Adrenal gland (tissue), 12 donors: ENCODE measurements around the gene CCSER1. TPM values are rescaled to one million over a fixed set of nuclear protein-coding genes. Genes with fewer than 3 reads are reported as not detected.

Experiments
- DNase-seq, 7 donors: peaks; one replicate each; pipeline ENCODE4 v3.0.0-alpha.2; 2019 to 2020
- H3K27ac ChIP-seq, 5 donors: fragments of 200-600 bp; sonication (generic) in 4 of 5; 1 replicate in 3 of 5; 2 replicates in 2 of 5; pipeline versions ENCODE4 v1.5.1 to v1.8.0; 2016 to 2020; ENCODE audit warnings: mild to moderate bottlenecking in 1 of 5
- H3K27me3 ChIP-seq: fragments of 200-600 bp; 2 replicates; pipeline ENCODE4 v1.8.0; 2021
- H3K36me3 ChIP-seq, 2 donors: fragments of 200-600 bp; replicated peaks in 1 of 2; 1 replicate in 1 of 2; 2 replicates in 1 of 2; pipeline versions ENCODE4 v1.5.1 to v1.8.0; 2018 to 2022
- H3K4me1 ChIP-seq, 2 donors: fragments of 200-600 bp; replicated peaks in 1 of 2; 1 replicate in 1 of 2; 2 replicates in 1 of 2; pipeline versions ENCODE4 v1.5.1 to v1.8.0; 2018 to 2021
- H3K4me3 ChIP-seq, 4 donors: fragments of 200-600 bp; sonication (generic) in 3 of 4; one replicate each; pipeline ENCODE4 v1.5.1; 2016 to 2018
- H3K9me3 ChIP-seq, 3 donors: fragments of 200-600 bp; sonication (generic) in 1 of 3; replicated peaks in 1 of 3; 1 replicate in 2 of 3; 2 replicates in 1 of 3; pipeline versions ENCODE4 v1.5.1 to v1.8.0; 2016 to 2021
- CTCF ChIP-seq, 6 experiments: fragments of 450-650 bp in 4 of 6; fragments of 200-600 bp in 2 of 6; sonication (generic) in 1 of 6; IDR thresholded peaks; 1 replicate in 5 of 6; 2 replicates in 1 of 6; pipeline versions ENCODE4 v1.5.1 to v1.8.0; 2016 to 2021; ENCODE audit warnings: antibody characterized with exemption in 6 of 6, mild to moderate bottlenecking in 2 of 6, moderate library complexity in 1 of 6
- POLR2A ChIP-seq, 2 donors: fragments of 450-650 bp; IDR thresholded peaks; one replicate each; pipeline ENCODE4 v1.6.1; 2017; ENCODE audit warnings: antibody characterized with exemption in 2 of 2, mild to moderate bottlenecking in 2 of 2, moderate library complexity in 1 of 2
- WGBS, 4 donors: extraction: QIAGEN DNeasy Blood & Tissue Kit in 2 of 4; methylation state at CpG; one replicate each; pipeline versions ENCODE4 v1.1.5 to v1.1.7; 2013 to 2017; 5-methylcytosine and 5-hydroxymethylcytosine counted together
- intact Hi-C, 2 donors: fragments of 100-400 bp; cut with DNase I; formaldehyde crosslinking; loops; one replicate each; pipeline versions ENCODE4 v1.14.1 to v1.15.0; 2022 to 2023
- polyA plus RNA-seq, 3 donors: library from polyadenylated mRNA; stranded (reverse); fragments of 200-250 nt in 2 of 3; fragments of 350-450 nt in 1 of 3; fragmentation: Illumina TruSeq in 1 of 3; extraction: RNeasy Lipid Tissue Mini Kit (QIAGEN cat#74804) in 1 of 3; gene quantifications; one replicate each; pipeline ENCODE4 v1.2.3, GENCODE V29; 2013 to 2014
- total RNA-seq, 9 donors: library from RNA; depleted of rRNA in 4 of 9; stranded (reverse); fragments of >200 nt in 4 of 9; fragments of 120-200 nt in 1 of 9; fragmentation: NEBNext Ultra II Directional in 1 of 9; extraction: Animal tissue kit (Norgen Biotek cat#: 25700) in 1 of 9; gene quantifications; one replicate each; pipeline versions ENCODE4 v1.1.0 to v1.2.4, GENCODE V29; 2013 to 2023
- donor health status: healthy with polysubstance abuse.
- donor health status: Bipolar disorder and iron deficiency.
- donor health status: DM: yes; HTN: yes; CAD: no.
- donor health status: DM: no; HTN: no; CAD: no.
- donor health status: DM: no; HTN: no; CAD: no.
- donor health status: DM: yes; HTN: yes; CAD: no.

Gene CCSER1
- total and polyA plus RNA-seq, 12 donors = 0.14 to 11.7 (median 2.3) TPM; not detected in 1

GRCh38 chr4:90840291-90840690 lies 713.1 kb downstream of the CCSER1 start:
- H3K4me1 ChIP-seq = no peaks in the 10 kb centered on the region
- no peak for DNase-seq
- H3K27me3 ChIP-seq = no peaks in the 10 kb centered on the region
- intact Hi-C loops = no loop called here
- no peak overlapping the region for H3K27ac ChIP-seq
- WGBS, 4 donors = 67 to 89% (median 81%) methylated on average over 3 of the region's 3 CpGs
- H3K9me3 ChIP-seq = no peaks in the 10 kb centered on the region
- TF ChIP-seq POLR2A (IDR thresholded peaks at IDR 0.05) (no peak), CTCF (IDR thresholded peaks at IDR 0.05) (no peak)
- no peak overlapping the region for H3K4me3 ChIP-seq
- H3K36me3 ChIP-seq = no peaks in the 10 kb centered on the region

DNA sequence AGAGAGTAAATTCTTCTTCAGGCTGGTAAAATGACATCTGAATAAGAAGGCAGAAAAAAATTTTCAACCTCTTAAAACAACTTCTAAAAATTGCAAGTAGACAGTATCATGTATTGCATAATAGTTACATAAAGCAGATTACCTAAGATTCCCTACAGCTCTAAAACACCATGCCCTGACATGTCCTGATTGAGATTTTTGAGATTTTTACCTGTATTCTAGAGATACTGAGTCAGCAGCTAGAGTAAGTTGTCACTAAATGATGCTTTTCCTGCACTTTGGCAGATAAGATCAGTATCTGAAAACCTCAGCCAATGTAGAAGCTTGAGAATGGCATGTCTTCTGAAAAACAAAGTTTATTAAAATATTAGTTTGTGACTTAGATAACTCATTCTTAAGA lies 713.6 kb downstream of the CCSER1 start:
- Histone ChIP-seq H3K36me3 (no peaks in the 10 kb centered on the region), H3K27ac (no peak overlapping the region), H3K9me3 (no peaks in the 10 kb centered on the region), H3K4me1 (no peaks in the 10 kb centered on the region), H3K4me3 (no peak overlapping the region), H3K27me3 (no peaks in the 10 kb centered on the region)
- DNase-seq = no peak
- intact Hi-C loops = no loop called here
- TF ChIP-seq POLR2A (IDR thresholded peaks at IDR 0.05) = no peak
- TF ChIP-seq CTCF (IDR thresholded peaks at IDR 0.05) = no peak

DNA sequence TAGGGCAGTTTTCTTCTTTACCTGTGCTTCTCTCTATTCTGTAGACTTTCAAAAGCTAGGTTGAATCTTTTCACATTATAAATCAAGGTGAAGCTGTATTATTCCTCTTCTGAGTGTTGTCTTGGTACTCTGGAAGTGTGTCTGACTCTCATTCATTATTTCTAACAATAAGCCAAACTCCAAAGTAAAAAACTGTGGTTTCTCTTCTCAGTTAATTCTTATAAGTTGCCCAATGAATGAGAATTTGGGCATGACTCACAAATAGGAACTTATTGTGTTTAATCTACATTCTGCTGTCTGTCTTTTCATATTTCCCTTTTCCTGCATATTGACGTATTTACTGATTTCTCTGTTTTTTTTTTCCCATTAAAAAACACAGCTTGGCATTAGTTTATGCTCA lies 714.5 kb downstream of the CCSER1 start:
- H3K27me3 ChIP-seq = no peaks in the 10 kb centered on the region
- TF ChIP-seq POLR2A (IDR thresholded peaks at IDR 0.05) (no peak), CTCF (IDR thresholded peaks at IDR 0.05) (no peak)
- no peak overlapping the region for H3K4me3 ChIP-seq
- no peaks in the 10 kb centered on the region for H3K9me3 ChIP-seq
- no peak for DNase-seq
- H3K36me3 ChIP-seq = no peaks in the 10 kb centered on the region
- intact Hi-C loops = no loop called here
- H3K4me1 ChIP-seq = no peaks in the 10 kb centered on the region
- 36 to 75% (median 66%) methylated on average over 1 of the region's 1 CpG for WGBS, 4 donors
- H3K27ac ChIP-seq = no peak overlapping the region

GRCh38 chr4:90842960-90843359 lies 715.8 kb downstream of the CCSER1 start:
- 61 to 69% (median 62%) methylated on average over 2 of the region's 2 CpGs for WGBS, 4 donors
- DNase-seq = no peak

More at GRCh38 chr4:90842960-90843359, 715.8 kb downstream of the CCSER1 start:
- Histone ChIP-seq H3K36me3 (no peaks in the 10 kb centered on the region), H3K4me3 (no peak overlapping the region), H3K27ac (no peak overlapping the region), H3K9me3 (no peaks in the 10 kb centered on the region), H3K27me3 (no peaks in the 10 kb centered on the region), H3K4me1 (no peaks in the 10 kb centered on the region)
- intact Hi-C loops = no loop called here
- TF ChIP-seq CTCF (IDR thresholded peaks at IDR 0.05) (no peak), POLR2A (IDR thresholded peaks at IDR 0.05) (no peak)
